HG02981 (cell line): Measurements from ENCODE around the gene VPS25.

Source experiments
- ATAC-seq: cut with Tn5 transposase; IDR thresholded peaks from one replicate; pipeline ENCODE4 v1.9.1; 2021; ENCODE audit warnings: mild to moderate bottlenecking, moderate library complexity; ENCODE audit not compliant: unreplicated experiment

Gene VPS25

GRCh38 chr17:42792545-42792944 lies 19.3 kb downstream of the VPS25 start:
- ATAC-seq = no peak

- no peak for ATAC-seq
These were observed 21.8 kb downstream of the VPS25 start for GRCh38 chr17:42795061-42795460.

- ATAC-seq = no peak
These were observed 22.2 kb downstream of the VPS25 start for GRCh38 chr17:42795465-42795864.

- ATAC-seq = no peak
These were observed 23.0 kb downstream of the VPS25 start for GRCh38 chr17:42796066-42796758.

GRCh38 chr17:42797067-42798007 lies 24.1 kb downstream of the VPS25 start:
- no peak for ATAC-seq

- no peak for ATAC-seq
These were observed 24.7 kb downstream of the VPS25 start for GRCh38 chr17:42798011-42798382.

- no peak for ATAC-seq
These were observed 25.4 kb downstream of the VPS25 start, which contains the start of the genes CNTD1 and COA3 for GRCh38 chr17:42798383-42799380. Gene CNTD1, plus strand, starts transcription at chr17:42798861. Its CDS starts 207 bp downstream, at chr17:42799068. Gene COA3, minus strand, starts transcription at chr17:42798704. Its CDS starts 23 bp downstream, at chr17:42798681.

GRCh38 chr17:42803074-42803883 lies 30.0 kb downstream of the VPS25 start:
- ATAC-seq = no peak

- ATAC-seq = no peak
These were observed 31.7 kb downstream of the VPS25 start for GRCh38 chr17:42804918-42805367.

GRCh38 chr17:42806249-42806648 lies 33.0 kb downstream of the VPS25 start:
- ATAC-seq = no peak

- no peak for ATAC-seq
These were observed 36.0 kb downstream of the VPS25 start for GRCh38 chr17:42809250-42809649.

GRCh38 chr17:42814633-42815399 lies 41.6 kb downstream of the VPS25 start:
- no peak for ATAC-seq

GRCh38 chr17:42817866-42818265 lies 44.6 kb downstream of the VPS25 start:
- ATAC-seq = no peak

GRCh38 chr17:42818379-42818778 lies 45.1 kb downstream of the VPS25 start:
- no peak for ATAC-seq

- ATAC-seq = no peak
These were observed 46.8 kb downstream of the VPS25 start for GRCh38 chr17:42819939-42820535.

GRCh38 chr17:42821176-42821575 lies 47.9 kb downstream of the VPS25 start:
- no peak for ATAC-seq

GRCh38 chr17:42827472-42827871 lies 54.2 kb downstream of the VPS25 start:
- ATAC-seq = no peak
